H9 (cell line): ENCODE results near the gene RCC1. TPM values are rescaled to one million over a fixed set of nuclear protein-coding genes. Genes with fewer than 3 reads are reported as not detected.
"Not testable (repeated sequence)": the region's sequence is repeated elsewhere in the genome, so short reads cannot be mapped to it uniquely, and the experiment has no call there.

Experiments
- DNase-seq: peaks from one replicate; pipeline ENCODE4 v3.0.0-alpha.2; 2017
- H2AFZ ChIP-seq: one replicate; pipeline ENCODE4 v1.6.1; 2013; ENCODE audit warnings: mild to moderate bottlenecking, low read length, control low read depth, moderate library complexity
- H2AK5ac ChIP-seq: 2 replicates; pipeline ENCODE4 v1.6.1; 2013; ENCODE audit warnings: low read length, control low read depth, mixed read lengths; ENCODE audit not compliant: insufficient read length
- H2BK120ac ChIP-seq: one replicate; pipeline ENCODE4 v1.6.1; 2013; ENCODE audit warnings: low read depth, mild to moderate bottlenecking, low read length, control low read depth, inconsistent platforms; ENCODE audit not compliant: poor library complexity, severe bottlenecking
- H2BK12ac ChIP-seq: 2 replicates; pipeline ENCODE4 v1.6.1; 2013; ENCODE audit warnings: low read length, control low read depth, mixed read lengths, low read depth; ENCODE audit not compliant: insufficient read length
- H2BK15ac ChIP-seq: 2 replicates; pipeline ENCODE4 v1.6.1; 2013; ENCODE audit warnings: low read depth, low read length, control low read depth
- H2BK20ac ChIP-seq: one replicate; pipeline ENCODE4 v1.6.1; 2013; ENCODE audit warnings: low read depth, mild to moderate bottlenecking, low read length, control low read depth, inconsistent platforms; ENCODE audit not compliant: poor library complexity, severe bottlenecking
- H2BK5ac ChIP-seq: 2 replicates; pipeline ENCODE4 v1.6.1; 2013; ENCODE audit warnings: low read length, control low read depth, mixed read lengths; ENCODE audit not compliant: insufficient read length
- H3K14ac ChIP-seq: 2 replicates; pipeline ENCODE4 v1.6.1; 2013; ENCODE audit warnings: low read length, control low read depth; ENCODE audit not compliant: insufficient read depth
- H3K18ac ChIP-seq: 2 replicates; pipeline ENCODE4 v1.6.1; 2013; ENCODE audit warnings: low read depth, mild to moderate bottlenecking, mixed read lengths, low read length, control low read depth; ENCODE audit not compliant: insufficient read length
- H3K23ac ChIP-seq: 2 replicates; pipeline ENCODE4 v1.6.1; 2013; ENCODE audit warnings: low read length, control low read depth, mixed read lengths, low read depth; ENCODE audit not compliant: insufficient read length
- H3K23me2 ChIP-seq: 2 replicates; pipeline ENCODE4 v1.6.1; 2013; ENCODE audit warnings: low read depth, mild to moderate bottlenecking, mixed read lengths, low read length, control low read depth; ENCODE audit not compliant: insufficient read length, poor library complexity, severe bottlenecking
- H3K27ac ChIP-seq: 2 replicates; pipeline ENCODE4 v1.5.1; 2013; ENCODE audit warnings: low read length, control low read depth, mixed read lengths, low read depth; ENCODE audit not compliant: insufficient read length
- H3K27me3 ChIP-seq: 2 replicates; pipeline ENCODE4 v1.6.1; 2013; ENCODE audit warnings: low read length, control low read depth, inconsistent platforms; ENCODE audit not compliant: insufficient read depth
- H3K4ac ChIP-seq: 2 replicates; pipeline ENCODE4 v1.6.1; 2013; ENCODE audit warnings: low read depth, mild to moderate bottlenecking, control low read depth, inconsistent platforms, low read length, moderate library complexity
- H3K4me1 ChIP-seq: 2 replicates; pipeline ENCODE4 v1.6.1; 2013; ENCODE audit warnings: low read length, control low read depth, inconsistent platforms; ENCODE audit not compliant: insufficient read depth
- H3K4me2 ChIP-seq: 2 replicates; pipeline ENCODE4 v1.6.1; 2013; ENCODE audit warnings: low read length, control low read depth, mixed read lengths; ENCODE audit not compliant: insufficient read length, insufficient read depth
- H3K56ac ChIP-seq: 2 replicates; pipeline ENCODE4 v1.6.1; 2013; ENCODE audit warnings: low read depth, mild to moderate bottlenecking, mixed read lengths, low read length, control low read depth; ENCODE audit not compliant: insufficient read length
- H3K79me1 ChIP-seq: 2 replicates; pipeline ENCODE4 v1.6.1; 2013; ENCODE audit warnings: low read depth, mild to moderate bottlenecking, moderate library complexity, low read length, control low read depth, inconsistent platforms; ENCODE audit not compliant: insufficient read depth, poor library complexity, severe bottlenecking
- H3K79me2 ChIP-seq: 2 replicates; pipeline ENCODE4 v1.6.1; 2013; ENCODE audit warnings: low read length, control low read depth, inconsistent platforms; ENCODE audit not compliant: insufficient read depth
- H3K9ac ChIP-seq: 2 replicates; pipeline ENCODE4 v1.6.1; 2013; ENCODE audit warnings: low read length, control low read depth, mixed read lengths; ENCODE audit not compliant: insufficient read length; ENCODE audit errors: extremely low read depth
- H3K9me3 ChIP-seq: one replicate; pipeline ENCODE4 v1.6.1; 2013; ENCODE audit warnings: low read depth, low read length, inconsistent platforms; ENCODE audit not compliant: control insufficient read depth
- H3T11ph ChIP-seq: one replicate; pipeline ENCODE4 v1.6.1; 2013; ENCODE audit warnings: mild to moderate bottlenecking, low read length, control low read depth, inconsistent platforms
- H4K20me1 ChIP-seq: one replicate; pipeline ENCODE4 v1.6.1; 2013; ENCODE audit not compliant: control insufficient read depth, insufficient read length, insufficient read depth
- H4K5ac ChIP-seq: 2 replicates; pipeline ENCODE4 v1.6.1; 2013; ENCODE audit warnings: low read depth, mild to moderate bottlenecking, mixed read lengths, low read length, control low read depth; ENCODE audit not compliant: insufficient read length
- H4K8ac ChIP-seq: replicated peaks from 2 replicates; pipeline ENCODE4 v1.6.1; 2013; ENCODE audit warnings: low read length, control low read depth, mixed read lengths, low read depth; ENCODE audit not compliant: insufficient read length
- H4K91ac ChIP-seq: 2 replicates; pipeline ENCODE4 v1.6.1; 2013; ENCODE audit warnings: low read depth, mild to moderate bottlenecking, moderate library complexity, mixed read lengths, low read length, control low read depth; ENCODE audit not compliant: insufficient read length
- H3K27ac Mint-ChIP-seq, 3 experiments: 2 replicates in 2 of 3; 3 replicates in 1 of 3; pipeline ENCODE4 v1.8.0; 2020 to 2021; ENCODE audit warnings: mixed read lengths in 3 of 3, mild to moderate bottlenecking in 1 of 3, moderate library complexity in 1 of 3
- H3K27me3 Mint-ChIP-seq: 2 replicates; pipeline ENCODE4 v1.8.0; 2021; ENCODE audit warnings: low read depth, mild to moderate bottlenecking, moderate library complexity, mixed read lengths
- H3K36me3 Mint-ChIP-seq, 3 experiments: 2 replicates in 2 of 3; 3 replicates in 1 of 3; pipeline ENCODE4 v1.8.0; 2020 to 2021; ENCODE audit warnings: low read depth in 3 of 3, mixed read lengths in 3 of 3; ENCODE audit not compliant: insufficient read depth in 1 of 3
- H3K4me1 Mint-ChIP-seq, 2 experiments: 2 replicates each; pipeline ENCODE4 v1.8.0; 2020; ENCODE audit warnings: mixed read lengths in 2 of 2
- H3K4me3 Mint-ChIP-seq, 2 experiments: 2 replicates in 1 of 2; 3 replicates in 1 of 2; pipeline ENCODE4 v1.8.0; 2020 to 2021; ENCODE audit warnings: mild to moderate bottlenecking in 2 of 2, mixed read lengths in 2 of 2, moderate library complexity in 1 of 2
- H3K9me3 Mint-ChIP-seq, 2 experiments: 2 replicates in 1 of 2; 3 replicates in 1 of 2; pipeline ENCODE4 v1.8.0; 2020; ENCODE audit warnings: mild to moderate bottlenecking in 2 of 2, mixed read lengths in 2 of 2, moderate library complexity in 1 of 2
- CTCF ChIP-seq: fragments of 200-600 bp; sonication (generic); conservative IDR thresholded peaks from 3 replicates; pipeline ENCODE4 v1.8.0; 2021; ENCODE audit warnings: antibody characterized with exemption, mild to moderate bottlenecking
- WGBS: extraction: QIAGEN DNeasy Blood & Tissue Kit; methylation state at CpG from one replicate; pipeline ENCODE4 v1.1.7; 2013; ENCODE audit warnings: missing lambda C conversion rate, low lambda C conversion rate, mixed read lengths; ENCODE audit not compliant: insufficient read length; ENCODE audit errors: extremely low coverage; 5-methylcytosine and 5-hydroxymethylcytosine counted together
- total RNA-seq: library from RNA; stranded (reverse); gene quantifications from 2 replicates; pipeline ENCODE4 v1.2.1, GENCODE V29; 2021

RCC1 gene
- total RNA-seq, 1 experiment from 2014 or later, result 93.6 TPM

GRCh38 chr1:28470146-28470545 is 35.7 kb upstream of the RCC1 start:
- Histone ChIP-seq H3K4me2 (no peak overlapping the region), H3K9me3 (no peaks in the 10 kb centered on the region), H3K23ac (no peak overlapping the region), H3K18ac (no peak overlapping the region), H3K27me3 (no peaks in the 10 kb centered on the region), H4K5ac (no peak overlapping the region), H3K56ac (no peak overlapping the region), H3K9ac (no peak overlapping the region), H2AK5ac (no peak overlapping the region), H2BK15ac (no peak overlapping the region), H3K4me1 (no peaks in the 10 kb centered on the region), H2BK5ac (no peak overlapping the region), H4K20me1 (no peaks in the 10 kb centered on the region), H2BK20ac (no peak overlapping the region), H3T11ph (no peak overlapping the region), H3K14ac (no peak overlapping the region), H3K79me1 (no peaks in the 10 kb centered on the region), H3K4ac (no peak overlapping the region), H3K79me2 (no peaks in the 10 kb centered on the region), H3K23me2 (no peaks in the 10 kb centered on the region), H4K91ac (no peak overlapping the region), H3K27ac (no peak overlapping the region), H2BK12ac (no peak overlapping the region), H2AFZ (no peak overlapping the region), H4K8ac (no peak overlapping the region), H2BK120ac (no peak overlapping the region)
- Mint-ChIP-seq H3K9me3 (no peaks in the 10 kb centered on the region), H3K27me3 (no peaks in the 10 kb centered on the region), H3K4me1 (no peaks in the 10 kb centered on the region), H3K36me3 (peaks cover 17 to 56% (median 44%) of the 10 kb centered on the region in 3 experiments), H3K4me3 (no peak overlapping the region), H3K27ac (no peak overlapping the region)
- TF ChIP-seq CTCF, result no peak
- DNase-seq, result no peak
- no CpG with 5 or more reads among the region's 2 CpGs for WGBS

DNA sequence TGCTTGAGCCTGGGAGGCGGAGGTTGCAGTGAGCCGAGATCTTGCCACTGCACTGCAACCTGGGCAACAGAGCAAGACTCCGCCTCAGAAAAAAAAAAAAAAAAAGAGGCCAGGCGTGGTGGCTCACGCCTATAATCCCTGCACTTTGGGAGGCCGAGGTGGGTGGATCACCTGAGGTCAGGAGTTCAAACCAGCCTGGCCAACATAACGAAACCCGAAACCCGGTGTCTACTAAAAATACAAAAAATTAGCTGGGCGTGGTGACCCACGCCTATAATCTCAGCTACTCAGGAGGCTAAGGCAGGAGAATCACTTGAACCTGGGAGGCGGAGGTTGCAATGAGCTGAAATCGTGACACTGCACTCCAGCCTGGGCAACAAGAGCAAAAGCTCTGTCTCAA is 26.3 kb upstream of the RCC1 start:
- H3T11ph ChIP-seq, H3K14ac ChIP-seq, H3K27me3 ChIP-seq, H3K4me1 ChIP-seq, H2BK20ac ChIP-seq, H2AFZ ChIP-seq, H3K9ac ChIP-seq, H2AK5ac ChIP-seq, H2BK15ac ChIP-seq, H2BK12ac ChIP-seq, H3K27ac ChIP-seq, H2BK120ac ChIP-seq, H3K18ac ChIP-seq, H3K56ac ChIP-seq, H3K9me3 Mint-ChIP-seq, H3K4ac ChIP-seq, H4K5ac ChIP-seq, H2BK5ac ChIP-seq, DNase-seq, H4K91ac ChIP-seq, H3K79me2 ChIP-seq, H3K27ac Mint-ChIP-seq, H3K9me3 ChIP-seq, H4K8ac ChIP-seq, H3K4me1 Mint-ChIP-seq, H4K20me1 ChIP-seq, H3K23ac ChIP-seq, H3K4me2 ChIP-seq, H3K4me3 Mint-ChIP-seq, H3K79me1 ChIP-seq, H3K27me3 Mint-ChIP-seq, H3K23me2 ChIP-seq: not testable (repeated sequence)
- no CpG with 5 or more reads among the region's 13 CpGs for WGBS
- H3K36me3 Mint-ChIP-seq, result peaks cover 22 to 81% (median 65%) of the 10 kb centered on the region in 3 experiments
